ENCODE data around the gene NSF. TPM values are rescaled to one million over a fixed set of nuclear protein-coding genes. Genes with fewer than 3 reads are reported as not detected.
"Not testable (repeated sequence)": the region's sequence is repeated elsewhere in the genome, so short reads cannot be mapped to it uniquely, and the experiment has no call there.

The NSF gene
- total RNA-seq, 1 donor from 2014 or later, result 89.3 TPM

DNA sequence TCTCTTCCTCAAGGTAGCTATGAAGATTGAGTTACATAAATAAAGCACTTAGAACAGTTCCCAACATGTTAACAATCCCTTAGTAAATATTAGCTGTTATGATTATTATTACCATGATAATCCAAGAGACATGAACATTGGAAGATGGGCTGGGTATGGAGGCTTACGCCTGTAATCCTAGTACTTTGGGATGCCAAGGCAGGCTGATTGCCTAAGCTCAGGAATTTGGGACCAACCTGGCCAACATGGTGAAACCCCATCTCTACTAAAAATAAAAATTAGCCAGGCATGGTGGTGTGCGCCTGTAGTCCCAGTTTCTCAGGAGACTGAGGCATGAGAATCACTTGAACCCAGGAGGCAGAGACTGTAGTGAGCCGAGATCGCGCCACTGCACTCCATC lies 34.3 kb downstream of the NSF start:
- not testable (repeated sequence) for FAIRE-seq; DNase-seq (ENCODE audit: low spot score in 2 of 2)

- not testable (repeated sequence) for FAIRE-seq
These were observed 37.0 kb downstream of the NSF start for GRCh38 chr17:46627452-46627851.

DNA sequence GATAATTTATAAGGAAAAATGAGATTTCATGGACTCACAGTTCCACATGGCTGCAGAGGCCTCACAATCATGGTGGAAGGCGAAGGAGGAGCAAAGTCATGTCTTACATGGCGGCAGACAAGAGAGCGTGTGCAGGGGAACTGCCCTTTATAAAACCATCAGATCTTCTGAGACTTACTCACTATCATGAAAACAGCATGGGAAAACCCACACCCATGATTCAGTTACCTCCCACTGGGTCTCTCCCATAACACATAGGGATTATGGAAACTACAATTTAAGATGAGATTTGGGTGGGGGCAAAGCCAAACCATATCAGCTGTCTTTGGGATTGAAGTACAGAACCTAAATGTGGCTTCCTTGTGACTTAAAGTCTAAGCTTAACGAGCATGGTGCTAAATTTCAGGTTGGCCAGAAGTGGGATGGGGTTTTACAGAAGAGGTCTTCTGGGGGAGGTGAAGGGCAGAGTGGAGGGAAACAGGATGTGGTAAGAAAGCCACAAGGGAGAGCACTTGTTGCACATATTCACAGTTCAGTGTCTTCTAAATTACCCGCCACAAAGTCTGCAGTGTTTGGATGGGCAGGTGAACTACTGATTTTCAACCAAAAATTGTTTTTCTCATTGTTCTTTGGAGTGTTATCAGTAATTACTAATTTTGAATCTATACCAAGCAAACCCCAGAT lies 38.4 kb downstream of the NSF start:
- FAIRE-seq; DNase-seq (ENCODE audit: low spot score in 2 of 2): not testable (repeated sequence)

More at GRCh38 chr17:46627452-46627851, 37.0 kb downstream of the NSF start:
- DNase-seq (ENCODE audit: low spot score in 2 of 2), result not testable (repeated sequence)

DNA sequence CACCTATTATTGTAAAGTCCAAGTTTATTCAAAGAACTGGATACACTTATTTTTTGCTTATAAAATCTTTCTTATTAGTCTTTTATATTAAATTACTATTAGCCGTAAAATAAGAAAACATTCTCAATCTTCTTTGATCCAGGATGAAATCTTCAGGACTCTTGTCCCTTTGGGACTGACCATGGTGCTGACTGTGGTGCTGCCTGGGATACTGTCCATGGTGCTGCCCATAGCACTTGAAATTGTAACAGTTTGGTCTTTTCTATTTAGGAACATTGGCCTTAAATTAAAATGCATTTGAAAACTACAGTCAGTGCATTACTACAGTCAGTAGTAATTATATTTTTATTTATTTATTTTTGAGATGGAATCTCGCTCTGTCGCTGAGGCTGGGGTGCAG lies 41.7 kb downstream of the NSF start:
- peak; percentile 76 for FAIRE-seq
- DNase-seq (ENCODE audit: low spot score in 2 of 2), result not testable (repeated sequence)

- not testable (repeated sequence) for DNase-seq (ENCODE audit: low spot score in 2 of 2); FAIRE-seq
These were observed 44.4 kb downstream of the NSF start for GRCh38 chr17:46634844-46635243.

DNA sequence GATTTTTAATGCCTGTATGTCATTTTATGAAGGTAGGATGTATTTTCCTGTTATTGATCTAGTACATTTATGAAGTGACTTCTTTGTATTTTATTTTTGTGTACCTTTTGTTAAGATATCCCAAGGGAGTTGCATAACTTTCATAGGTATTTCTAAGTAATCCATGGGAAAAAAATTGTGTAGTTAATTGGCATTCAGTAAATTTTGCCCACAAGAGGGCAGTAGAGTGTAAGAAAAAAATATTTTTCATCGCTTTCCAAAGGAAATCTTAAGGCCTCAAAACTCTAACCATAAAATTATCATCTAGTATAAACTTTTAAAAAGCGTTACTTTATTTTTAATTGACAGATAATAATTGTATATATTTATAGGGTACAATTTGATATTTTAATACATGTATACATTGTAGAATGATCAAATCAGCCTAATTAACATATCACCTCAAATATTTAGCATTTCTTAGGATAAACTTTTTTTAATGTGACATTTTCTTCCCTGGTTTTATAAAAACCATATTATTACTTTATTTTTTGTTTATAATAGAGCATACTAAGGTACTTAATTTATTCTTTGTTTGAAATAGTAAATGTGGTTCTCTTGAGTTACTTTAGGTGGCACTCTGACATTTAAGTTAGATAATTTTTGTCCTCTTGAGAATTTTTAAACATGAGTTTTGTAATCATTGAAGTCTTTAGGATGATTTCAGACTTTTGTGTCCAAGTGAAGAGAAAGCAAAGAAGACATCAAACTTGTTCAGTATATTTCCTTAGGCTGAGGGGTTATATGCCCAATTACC lies 51.6 kb downstream of the NSF start:
- not testable (repeated sequence) for DNase-seq (ENCODE audit: low spot score in 2 of 2)
- FAIRE-seq, result peak; percentile 99

- not testable (repeated sequence) for DNase-seq (ENCODE audit: low spot score in 2 of 2); FAIRE-seq
These were observed 56.8 kb downstream of the NSF start for GRCh38 chr17:46647251-46647650.

DNA sequence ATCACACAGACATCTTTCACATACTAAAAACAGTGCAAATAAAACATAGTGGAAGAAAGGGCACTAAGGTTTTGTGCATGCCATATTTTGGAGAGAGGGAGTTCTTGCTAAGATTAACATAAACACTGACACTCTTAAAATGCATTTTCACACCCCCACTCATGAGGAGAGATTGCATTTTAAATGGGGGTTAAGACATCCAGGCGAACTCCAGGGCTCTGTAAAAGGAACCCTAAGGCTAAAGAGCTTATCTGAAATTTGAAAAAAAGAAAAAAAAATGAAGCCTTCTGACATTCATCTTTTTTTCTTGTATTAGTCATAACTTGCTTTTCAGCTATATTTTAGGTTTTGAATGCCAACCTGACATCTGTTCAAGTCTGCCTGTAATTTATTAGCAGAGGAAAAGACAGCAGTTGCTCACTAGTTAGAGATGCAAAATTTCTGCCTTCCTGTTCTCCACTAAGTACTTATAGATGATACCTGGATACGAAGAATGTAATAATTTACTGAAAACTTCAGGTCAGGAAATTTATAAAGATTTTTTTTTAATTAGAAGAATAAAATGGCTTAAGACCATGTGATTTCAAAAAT lies 57.3 kb downstream of the NSF start:
- not testable (repeated sequence) for FAIRE-seq; DNase-seq (ENCODE audit: low spot score in 2 of 2)

DNA sequence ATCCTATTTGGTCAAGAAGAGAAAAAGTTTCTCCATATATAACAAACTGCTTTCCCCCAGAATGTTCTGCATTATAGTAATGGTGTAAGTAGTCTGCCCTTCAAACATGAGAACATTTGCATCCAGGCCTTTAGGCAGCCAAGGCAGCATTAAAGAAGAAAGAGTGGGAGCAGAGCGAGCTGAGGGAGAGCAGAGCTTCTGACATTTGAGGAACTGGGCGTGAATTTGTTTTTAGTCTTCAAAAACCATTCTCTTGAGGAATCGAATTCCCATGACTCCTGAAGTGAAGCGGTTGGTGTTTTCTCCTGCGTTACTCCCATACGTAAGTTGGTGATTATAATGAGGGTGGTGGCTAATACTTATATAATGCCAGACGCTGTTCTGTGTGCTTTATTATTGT lies 58.8 kb downstream of the NSF start:
- FAIRE-seq, result not testable (repeated sequence)

DNA sequence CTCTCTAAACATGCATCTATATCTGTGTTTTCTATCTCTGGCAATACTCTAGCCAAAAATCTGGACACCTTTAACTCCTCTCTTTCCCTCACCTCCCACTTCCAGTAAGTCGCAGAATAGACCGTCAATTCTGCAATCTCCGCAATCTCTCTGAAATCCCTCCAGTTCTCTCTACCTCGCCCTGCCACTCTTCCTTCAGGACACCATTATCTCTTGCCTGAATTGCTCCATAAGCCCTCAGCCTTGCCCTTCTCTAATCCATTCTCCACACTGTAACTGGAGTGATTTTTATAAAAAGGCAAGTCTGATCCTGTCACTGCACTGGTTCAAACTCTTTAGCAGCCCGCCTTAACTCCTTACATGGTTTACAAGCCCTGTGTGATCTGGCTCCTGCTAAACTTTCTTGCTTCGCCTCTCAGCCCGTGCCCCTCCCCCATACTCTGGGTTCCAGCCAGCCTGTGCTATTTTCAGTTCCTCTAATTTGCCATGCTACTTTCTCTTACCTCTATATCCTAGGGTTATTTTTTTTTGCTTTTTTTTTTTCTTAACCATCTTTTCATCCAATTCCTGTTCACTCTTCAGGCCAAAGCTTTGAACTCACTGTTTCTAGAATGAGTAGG lies 61.7 kb downstream of the NSF start:
- DNase-seq (ENCODE audit: low spot score in 2 of 2); FAIRE-seq: not testable (repeated sequence)

More for the DNA sequence above, 58.8 kb downstream of the NSF start:
- DNase-seq (ENCODE audit: low spot score in 2 of 2), result not testable (repeated sequence)

GRCh38 chr17:46658235-46658634 lies 67.8 kb downstream of the NSF start:
- DNase-seq (ENCODE audit: low spot score in 2 of 2); FAIRE-seq: not testable (repeated sequence)

- DNase-seq (ENCODE audit: low spot score in 2 of 2); FAIRE-seq: not testable (repeated sequence)
These were observed 69.2 kb downstream of the NSF start for GRCh38 chr17:46659702-46660101.

- not testable (repeated sequence) for FAIRE-seq; DNase-seq (ENCODE audit: low spot score in 2 of 2)
These were observed 72.7 kb downstream of the NSF start for GRCh38 chr17:46663123-46663522.

- not testable (repeated sequence) for DNase-seq (ENCODE audit: low spot score in 2 of 2); FAIRE-seq
These were observed 73.1 kb downstream of the NSF start for GRCh38 chr17:46663552-46663951.

GRCh38 chr17:46665969-46666368 lies 75.5 kb downstream of the NSF start:
- DNase-seq (ENCODE audit: low spot score in 2 of 2); FAIRE-seq: not testable (repeated sequence)

DNA sequence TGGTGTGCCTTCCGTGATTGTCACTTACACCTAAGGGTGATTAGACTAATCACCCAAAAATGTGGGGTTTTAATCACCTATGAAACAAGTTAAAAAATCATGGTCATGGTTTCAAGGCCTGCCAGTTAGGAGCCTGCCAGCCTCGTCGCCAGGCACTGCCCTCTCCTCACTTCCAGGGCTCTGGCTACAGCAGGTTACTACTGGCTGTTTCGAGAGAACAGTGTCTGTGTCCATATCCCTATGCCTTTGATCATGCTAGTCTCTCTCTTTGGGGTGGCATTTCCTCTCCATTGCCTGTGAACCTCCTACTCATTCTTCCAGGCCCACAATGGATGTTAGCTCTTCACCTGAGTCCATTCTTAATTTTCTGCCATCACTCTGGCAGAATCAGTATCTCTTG lies 80.3 kb downstream of the NSF start:
- DNase-seq (ENCODE audit: low spot score in 2 of 2); FAIRE-seq: not testable (repeated sequence)

DNA sequence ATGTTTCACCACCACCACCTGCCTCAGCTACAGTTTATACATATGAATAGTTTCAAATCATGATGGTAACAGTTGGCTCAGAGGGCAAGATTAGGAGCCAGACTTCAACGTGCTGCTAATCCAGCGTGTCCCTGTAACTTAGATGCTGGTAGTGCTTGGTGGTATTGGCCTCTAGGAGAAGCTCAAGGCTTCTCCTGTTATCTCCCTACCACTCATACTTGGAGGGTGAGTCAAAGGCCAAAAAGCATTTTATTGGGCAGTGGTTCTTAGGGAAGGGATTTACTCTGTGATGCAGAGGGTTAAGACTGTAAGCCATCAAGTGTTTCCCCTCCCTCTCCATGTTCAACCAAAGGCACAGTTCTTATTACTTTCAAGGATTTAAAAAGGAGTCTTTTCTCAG lies 82.3 kb downstream of the NSF start:
- DNase-seq (ENCODE audit: low spot score in 2 of 2); FAIRE-seq: not testable (repeated sequence)

- not testable (repeated sequence) for FAIRE-seq; DNase-seq (ENCODE audit: low spot score in 2 of 2)
These were observed 87.3 kb downstream of the NSF start for GRCh38 chr17:46677819-46678218.

DNA sequence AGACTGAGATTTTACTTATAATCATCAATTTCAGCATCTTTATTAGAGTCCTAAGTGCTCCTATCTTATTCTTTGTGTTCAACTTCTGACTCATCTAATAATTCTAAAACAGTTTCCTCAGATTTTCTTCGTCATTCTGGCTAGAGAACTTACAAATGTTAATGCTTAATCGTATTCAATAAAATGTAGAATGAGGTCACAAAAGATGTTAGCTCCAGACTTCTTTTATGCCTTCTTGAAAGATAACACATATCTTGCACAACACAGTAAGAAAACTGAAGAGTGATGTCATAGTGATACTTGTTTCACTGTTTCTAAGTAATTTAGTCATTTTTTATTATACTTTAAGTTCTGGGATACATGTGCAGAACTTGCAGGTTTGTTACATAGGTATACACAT lies 93.2 kb downstream of the NSF start:
- not testable (repeated sequence) for FAIRE-seq; DNase-seq (ENCODE audit: low spot score in 2 of 2)

DNA sequence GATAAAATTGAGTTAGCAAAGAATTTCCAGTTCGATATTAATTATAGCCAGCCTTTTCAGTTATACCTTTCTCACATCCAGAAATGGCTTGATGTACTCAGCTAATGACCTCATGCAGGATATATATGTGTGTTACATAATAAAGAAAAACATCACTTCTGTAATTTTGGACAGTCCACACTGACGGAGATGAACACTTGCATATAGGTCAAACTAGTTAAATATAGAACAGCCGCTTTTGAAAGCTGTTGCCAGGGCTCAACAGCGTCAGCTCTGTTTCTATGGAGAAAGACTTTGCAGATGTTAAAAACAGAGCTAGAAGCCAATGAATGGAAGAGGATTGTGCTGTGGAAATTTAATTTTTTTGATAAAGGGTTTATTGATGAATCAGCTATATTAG lies 94.8 kb downstream of the NSF start:
- not testable (repeated sequence) for FAIRE-seq; DNase-seq (ENCODE audit: low spot score in 2 of 2)
